Mesothelial cell of epicardium (in vitro differentiated cells): Measurements from ENCODE around the gene C3orf38. TPM values are rescaled to one million over a fixed set of nuclear protein-coding genes. Genes with fewer than 3 reads are reported as not detected.
"Not testable (repeated sequence)": the region's sequence is repeated elsewhere in the genome, so short reads cannot be mapped to it uniquely, and the experiment has no call there.

Source experiments
- DNase-seq, 2 experiments: peaks; one replicate each; pipeline ENCODE4 v3.0.0; 2021; ENCODE audit warnings: low spot score in 2 of 2; ENCODE audit not compliant: unreplicated experiment in 2 of 2
- H3K27ac Mint-ChIP-seq: 2 replicates; pipeline ENCODE4 v1.8.0; 2021; ENCODE audit warnings: mixed read lengths
- H3K27me3 Mint-ChIP-seq: 2 replicates; pipeline ENCODE4 v1.8.0; 2021; ENCODE audit warnings: low read depth, mixed read lengths
- H3K36me3 Mint-ChIP-seq: 2 replicates; pipeline ENCODE4 v1.8.0; 2021; ENCODE audit warnings: mixed read lengths
- H3K4me1 Mint-ChIP-seq: 2 replicates; pipeline ENCODE4 v1.8.0; 2021; ENCODE audit warnings: mixed read lengths
- H3K4me3 Mint-ChIP-seq: 2 replicates; pipeline ENCODE4 v1.8.0; 2021; ENCODE audit warnings: mild to moderate bottlenecking, moderate library complexity, mixed read lengths
- H3K9me3 Mint-ChIP-seq: 2 replicates; pipeline ENCODE4 v1.8.0; 2021; ENCODE audit warnings: mixed read lengths
- CTCF ChIP-seq: fragments of 200-600 bp; sonication (generic); IDR thresholded peaks from one replicate; pipeline ENCODE4 v1.5.0; 2021; ENCODE audit warnings: antibody characterized with exemption; ENCODE audit not compliant: unreplicated experiment
- total RNA-seq: library from RNA; stranded (reverse); gene quantifications from 3 replicates; pipeline ENCODE4 v1.2.1, GENCODE V29; 2021

C3orf38 gene
- total RNA-seq, 1 donor from 2014 or later: 31.9 TPM

DNA sequence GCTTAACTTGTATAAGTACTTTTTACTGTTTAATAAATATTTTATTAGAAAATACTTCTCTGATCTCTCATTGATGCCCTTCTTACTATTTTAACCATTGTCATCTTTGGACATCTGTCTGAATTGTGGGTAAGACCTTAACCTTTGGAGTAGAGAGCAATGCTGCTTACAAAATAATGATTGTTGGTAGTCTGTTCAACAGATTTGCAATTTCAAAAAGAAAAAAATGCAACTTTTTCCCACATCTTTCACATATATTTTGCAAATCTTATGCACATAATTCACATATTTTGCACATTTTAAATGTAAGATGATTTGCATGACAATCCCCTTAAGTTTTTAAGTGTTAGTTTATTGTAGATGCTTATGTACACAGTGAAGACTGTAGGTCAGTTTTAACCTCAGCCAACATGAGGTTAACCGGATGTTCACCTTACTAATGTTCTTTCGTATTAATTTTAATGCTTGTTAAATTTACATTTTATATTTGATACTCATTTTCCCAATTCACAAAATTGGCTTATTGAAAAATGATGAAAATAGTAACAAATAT is 16.7 kb downstream of the C3orf38 start:
- no peak overlapping the region for H3K4me3 Mint-ChIP-seq
- H3K27ac Mint-ChIP-seq: no peak overlapping the region
- TF ChIP-seq CTCF: no peak
- H3K36me3 Mint-ChIP-seq: peaks cover 14% of the 10 kb centered on the region
- no peaks in the 10 kb centered on the region for H3K9me3 Mint-ChIP-seq
- no peak for DNase-seq
- H3K27me3 Mint-ChIP-seq: no peaks in the 10 kb centered on the region
- H3K4me1 Mint-ChIP-seq: no peaks in the 10 kb centered on the region

GRCh38 chr3:88167173-88167572 is 17.4 kb downstream of the C3orf38 start:
- Mint-ChIP-seq H3K4me1 (no peaks in the 10 kb centered on the region), H3K4me3 (no peak overlapping the region), H3K27ac (no peak overlapping the region), H3K36me3 (peaks cover 14% of the 10 kb centered on the region), H3K9me3 (no peaks in the 10 kb centered on the region), H3K27me3 (no peaks in the 10 kb centered on the region)
- no peak for TF ChIP-seq CTCF
- DNase-seq: no peak

DNA sequence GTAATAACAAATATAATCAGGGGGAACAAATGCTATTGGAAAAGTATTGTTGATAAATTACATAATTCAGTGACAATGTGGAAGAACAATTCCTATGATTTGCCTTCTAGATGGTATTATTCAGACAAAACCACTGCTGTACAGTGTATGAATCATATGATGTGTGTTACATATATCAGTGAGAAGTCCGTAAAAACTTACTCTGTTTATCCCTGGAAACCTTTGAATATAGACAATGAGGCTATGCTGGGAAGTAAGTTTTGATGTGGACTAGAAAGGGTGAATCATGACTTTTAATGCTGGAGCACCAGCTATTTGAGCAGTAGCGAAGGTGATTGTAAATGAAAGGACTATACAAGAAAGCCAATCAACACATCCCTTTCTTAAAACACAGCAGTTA is 17.9 kb downstream of the C3orf38 start:
- TF ChIP-seq CTCF: no peak

GRCh38 chr3:88168171-88168570 is 18.4 kb downstream of the C3orf38 start:
- Mint-ChIP-seq H3K4me1 (no peaks in the 10 kb centered on the region), H3K9me3 (no peaks in the 10 kb centered on the region), H3K27ac (no peak overlapping the region), H3K4me3 (no peak overlapping the region), H3K27me3 (no peaks in the 10 kb centered on the region), H3K36me3 (peaks cover 11% of the 10 kb centered on the region)
- no peak for DNase-seq
- no peak for TF ChIP-seq CTCF

More for the DNA sequence above, 17.9 kb downstream of the C3orf38 start:
- Mint-ChIP-seq H3K4me3 (no peak overlapping the region), H3K4me1 (no peaks in the 10 kb centered on the region), H3K9me3 (no peaks in the 10 kb centered on the region), H3K27ac (no peak overlapping the region), H3K36me3 (peaks cover 11% of the 10 kb centered on the region), H3K27me3 (no peaks in the 10 kb centered on the region)
- DNase-seq: no peak

GRCh38 chr3:88180398-88180999 is 30.7 kb downstream of the C3orf38 start:
- H3K4me1 Mint-ChIP-seq: no peaks in the 10 kb centered on the region
- no peak overlapping the region for H3K4me3 Mint-ChIP-seq
- DNase-seq: no peak
- no peaks in the 10 kb centered on the region for H3K27me3 Mint-ChIP-seq
- TF ChIP-seq CTCF: no peak
- H3K36me3 Mint-ChIP-seq: no peaks in the 10 kb centered on the region
- peaks cover 19% of the 10 kb centered on the region for H3K9me3 Mint-ChIP-seq
- no peak overlapping the region for H3K27ac Mint-ChIP-seq

- DNase-seq, H3K4me1 Mint-ChIP-seq, H3K27ac Mint-ChIP-seq, H3K4me3 Mint-ChIP-seq, H3K36me3 Mint-ChIP-seq, H3K27me3 Mint-ChIP-seq: not testable (repeated sequence)
- H3K9me3 Mint-ChIP-seq: peaks cover 26% of the 10 kb centered on the region
These were observed 32.6 kb downstream of the C3orf38 start for GRCh38 chr3:88182165-88182918.
